ENCODE results near the gene ZCCHC7.
"Not testable (repeated sequence)": the region's sequence is repeated elsewhere in the genome, so short reads cannot be mapped to it uniquely, and the experiment has no call there.

Gene ZCCHC7

DNA sequence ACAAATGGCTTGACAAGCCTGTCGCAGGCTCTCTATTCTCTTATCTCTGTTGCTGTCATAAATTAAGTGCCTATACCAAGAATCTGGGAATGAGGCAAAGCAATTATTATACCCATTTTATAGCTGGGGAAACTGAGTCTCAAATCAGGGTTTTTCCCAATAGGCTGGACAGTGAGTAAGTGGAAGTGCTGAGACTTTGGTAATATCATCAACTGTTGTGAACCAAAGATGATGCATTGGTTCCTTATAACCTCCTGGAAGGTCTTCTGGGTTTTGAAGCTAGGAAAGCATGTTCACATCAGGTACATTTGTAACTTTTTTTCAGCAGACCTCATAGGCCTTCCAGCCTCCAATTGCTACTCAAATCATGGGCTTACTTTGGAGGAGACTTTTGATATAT, 25.6 kb upstream of the ZCCHC7 start:
- H3K4me1 ChIP-seq (ENCODE audit: control insufficient read depth, insufficient read depth, low read length, poor library complexity, severe bottlenecking) = no peaks in the 10 kb centered on the region
- H3K4me3 ChIP-seq (ENCODE audit: insufficient read depth, low read depth, low read length, poor library complexity, severe bottlenecking) = no peak overlapping the region
- H3K27ac ChIP-seq (ENCODE audit: insufficient read depth, low read length, poor library complexity, severe bottlenecking) = no peak overlapping the region
- no peaks in the 10 kb centered on the region for H3K36me3 ChIP-seq (ENCODE audit: control insufficient read depth, insufficient read depth, low read length)
- DNase-seq = no peak
- H3K27me3 ChIP-seq (replicated peaks; ENCODE audit: control insufficient read depth, insufficient read depth, low read length, poor library complexity, severe bottlenecking) = no peaks in the 10 kb centered on the region
- no peaks in the 10 kb centered on the region for H3K9me3 ChIP-seq (ENCODE audit: control insufficient read depth, low read length)

GRCh38 chr9:37096628-37097027, 23.7 kb upstream of the ZCCHC7 start:
- no peaks in the 10 kb centered on the region for H3K9me3 ChIP-seq (ENCODE audit: control insufficient read depth, low read length)
- H3K4me1 ChIP-seq (ENCODE audit: control insufficient read depth, insufficient read depth, low read length, poor library complexity, severe bottlenecking) = no peaks in the 10 kb centered on the region
- H3K4me3 ChIP-seq (ENCODE audit: insufficient read depth, low read depth, low read length, poor library complexity, severe bottlenecking) = no peak overlapping the region
- H3K27ac ChIP-seq (ENCODE audit: insufficient read depth, low read length, poor library complexity, severe bottlenecking) = no peak overlapping the region
- no peaks in the 10 kb centered on the region for H3K36me3 ChIP-seq (ENCODE audit: control insufficient read depth, insufficient read depth, low read length)
- H3K27me3 ChIP-seq (replicated peaks; ENCODE audit: control insufficient read depth, insufficient read depth, low read length, poor library complexity, severe bottlenecking) = no peaks in the 10 kb centered on the region
- no peak for DNase-seq

- Histone ChIP-seq H3K4me1 (ENCODE audit: control insufficient read depth, insufficient read depth, low read length, poor library complexity, severe bottlenecking) (no peaks in the 10 kb centered on the region), H3K9me3 (ENCODE audit: control insufficient read depth, low read length) (no peaks in the 10 kb centered on the region), H3K4me3 (ENCODE audit: insufficient read depth, low read depth, low read length, poor library complexity, severe bottlenecking) (no peak overlapping the region), H3K36me3 (ENCODE audit: control insufficient read depth, insufficient read depth, low read length) (no peaks in the 10 kb centered on the region), H3K27ac (ENCODE audit: insufficient read depth, low read length, poor library complexity, severe bottlenecking) (no peak overlapping the region), H3K27me3 (replicated peaks; ENCODE audit: control insufficient read depth, insufficient read depth, low read length, poor library complexity, severe bottlenecking) (no peaks in the 10 kb centered on the region)
- no peak for DNase-seq
Measured at GRCh38 chr9:37097294-37097693, 23.1 kb upstream of the ZCCHC7 start.

DNA sequence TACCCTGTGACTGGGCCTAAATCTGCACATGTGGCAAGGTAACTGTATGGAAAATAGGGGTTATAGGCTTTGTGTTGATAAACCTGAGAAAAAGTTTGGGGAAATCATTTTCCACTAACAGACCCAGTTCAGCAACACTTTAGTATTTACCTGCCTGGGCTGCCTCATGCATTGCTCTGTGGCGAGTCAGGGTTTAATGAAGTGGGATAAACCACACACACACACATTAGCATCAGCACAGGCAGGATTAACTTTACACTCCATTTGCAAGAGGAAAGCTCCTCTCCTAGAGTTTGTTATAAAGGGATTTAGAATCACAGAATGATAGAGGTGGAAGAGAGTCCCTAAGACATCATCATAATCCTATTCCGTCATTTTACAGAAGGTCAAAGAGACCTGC, 20.0 kb upstream of the ZCCHC7 start:
- H3K27ac ChIP-seq (ENCODE audit: insufficient read depth, low read length, poor library complexity, severe bottlenecking) = no peak overlapping the region
- no peaks in the 10 kb centered on the region for H3K9me3 ChIP-seq (ENCODE audit: control insufficient read depth, low read length)
- DNase-seq = no peak
- no peaks in the 10 kb centered on the region for H3K4me1 ChIP-seq (ENCODE audit: control insufficient read depth, insufficient read depth, low read length, poor library complexity, severe bottlenecking)
- H3K27me3 ChIP-seq (replicated peaks; ENCODE audit: control insufficient read depth, insufficient read depth, low read length, poor library complexity, severe bottlenecking) = no peaks in the 10 kb centered on the region
- no peak overlapping the region for H3K4me3 ChIP-seq (ENCODE audit: insufficient read depth, low read depth, low read length, poor library complexity, severe bottlenecking)
- H3K36me3 ChIP-seq (ENCODE audit: control insufficient read depth, insufficient read depth, low read length) = no peaks in the 10 kb centered on the region

- Histone ChIP-seq H3K27me3 (replicated peaks; ENCODE audit: control insufficient read depth, insufficient read depth, low read length, poor library complexity, severe bottlenecking) (no peaks in the 10 kb centered on the region), H3K4me3 (ENCODE audit: insufficient read depth, low read depth, low read length, poor library complexity, severe bottlenecking) (no peak overlapping the region), H3K27ac (ENCODE audit: insufficient read depth, low read length, poor library complexity, severe bottlenecking) (no peak overlapping the region), H3K9me3 (ENCODE audit: control insufficient read depth, low read length) (no peaks in the 10 kb centered on the region), H3K36me3 (ENCODE audit: control insufficient read depth, insufficient read depth, low read length) (no peaks in the 10 kb centered on the region), H3K4me1 (ENCODE audit: control insufficient read depth, insufficient read depth, low read length, poor library complexity, severe bottlenecking) (no peaks in the 10 kb centered on the region)
- no peak for DNase-seq
Measured at GRCh38 chr9:37100741-37101140, 19.6 kb upstream of the ZCCHC7 start.

DNA sequence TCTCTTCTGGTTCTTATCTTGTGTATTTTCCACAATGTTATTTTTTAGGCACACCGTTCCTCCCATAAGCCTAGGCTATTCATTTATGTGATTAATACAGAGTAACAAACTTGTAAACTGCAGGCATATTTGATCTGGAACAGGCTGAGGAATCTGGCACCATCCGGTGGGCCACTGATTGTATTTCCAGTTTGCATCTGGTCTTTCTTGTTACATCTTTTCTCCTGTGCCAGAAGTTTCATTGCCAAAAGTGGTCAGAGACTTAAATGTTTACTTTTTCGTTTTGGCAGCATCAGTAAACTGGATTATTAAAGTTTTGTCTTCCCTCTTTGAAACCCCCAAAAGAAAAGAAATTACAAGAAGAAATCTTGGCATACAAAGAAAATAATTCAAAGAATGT, 17.9 kb upstream of the ZCCHC7 start:
- no peak overlapping the region for H3K27ac ChIP-seq (ENCODE audit: insufficient read depth, low read length, poor library complexity, severe bottlenecking)
- H3K9me3 ChIP-seq (ENCODE audit: control insufficient read depth, low read length) = no peaks in the 10 kb centered on the region
- H3K36me3 ChIP-seq (ENCODE audit: control insufficient read depth, insufficient read depth, low read length) = no peaks in the 10 kb centered on the region
- H3K4me1 ChIP-seq (ENCODE audit: control insufficient read depth, insufficient read depth, low read length, poor library complexity, severe bottlenecking) = peaks cover 6% of the 10 kb centered on the region
- H3K4me3 ChIP-seq (ENCODE audit: insufficient read depth, low read depth, low read length, poor library complexity, severe bottlenecking) = no peak overlapping the region
- DNase-seq = no peak
- no peaks in the 10 kb centered on the region for H3K27me3 ChIP-seq (replicated peaks; ENCODE audit: control insufficient read depth, insufficient read depth, low read length, poor library complexity, severe bottlenecking)

DNA sequence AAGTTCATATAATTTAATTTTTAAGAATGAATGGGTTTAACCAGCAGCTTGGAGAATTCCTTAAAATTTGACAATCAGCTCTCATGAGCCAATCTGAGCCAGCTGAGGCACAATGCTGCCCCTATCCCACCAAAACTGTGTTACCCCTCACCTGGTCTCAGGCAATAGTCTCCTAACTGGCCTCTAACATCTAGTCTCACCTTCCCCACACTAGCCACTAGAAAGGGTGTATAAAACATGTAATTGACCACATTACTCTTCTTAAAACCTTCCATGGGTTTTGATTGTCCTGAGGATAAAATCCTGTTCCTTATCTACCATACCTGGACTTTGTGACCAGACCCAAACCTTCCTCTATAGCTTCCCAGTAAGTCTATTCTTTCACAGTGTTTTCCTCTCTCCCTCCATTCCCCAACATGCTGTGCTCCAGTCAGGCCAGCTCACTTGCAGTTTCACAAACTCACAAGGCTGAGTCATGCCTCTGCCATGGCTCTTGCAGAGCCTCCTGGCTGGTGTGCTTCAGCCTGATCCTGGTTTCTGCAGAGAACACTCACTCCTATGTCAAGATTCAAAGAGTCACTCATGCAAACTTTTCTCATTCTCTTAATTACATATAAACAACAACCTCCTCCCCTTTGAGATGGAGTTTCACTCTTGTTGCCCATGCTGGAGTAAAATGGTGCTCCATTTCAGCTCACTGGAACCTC, 16.0 kb upstream of the ZCCHC7 start:
- no peaks in the 10 kb centered on the region for H3K9me3 ChIP-seq (ENCODE audit: control insufficient read depth, low read length)
- H3K36me3 ChIP-seq (ENCODE audit: control insufficient read depth, insufficient read depth, low read length) = no peaks in the 10 kb centered on the region
- H3K4me3 ChIP-seq (ENCODE audit: insufficient read depth, low read depth, low read length, poor library complexity, severe bottlenecking) = no peak overlapping the region
- H3K27me3 ChIP-seq (replicated peaks; ENCODE audit: control insufficient read depth, insufficient read depth, low read length, poor library complexity, severe bottlenecking) = no peaks in the 10 kb centered on the region
- H3K27ac ChIP-seq (ENCODE audit: insufficient read depth, low read length, poor library complexity, severe bottlenecking) = no peak overlapping the region
- no peak for DNase-seq
- H3K4me1 ChIP-seq (ENCODE audit: control insufficient read depth, insufficient read depth, low read length, poor library complexity, severe bottlenecking) = peaks cover 7% of the 10 kb centered on the region

- no peak overlapping the region for H3K27ac ChIP-seq (ENCODE audit: insufficient read depth, low read length, poor library complexity, severe bottlenecking)
- no peak overlapping the region for H3K4me3 ChIP-seq (ENCODE audit: insufficient read depth, low read depth, low read length, poor library complexity, severe bottlenecking)
- peaks cover 7% of the 10 kb centered on the region for H3K4me1 ChIP-seq (ENCODE audit: control insufficient read depth, insufficient read depth, low read length, poor library complexity, severe bottlenecking)
- H3K36me3 ChIP-seq (ENCODE audit: control insufficient read depth, insufficient read depth, low read length) = no peaks in the 10 kb centered on the region
- no peaks in the 10 kb centered on the region for H3K9me3 ChIP-seq (ENCODE audit: control insufficient read depth, low read length)
- no peaks in the 10 kb centered on the region for H3K27me3 ChIP-seq (replicated peaks; ENCODE audit: control insufficient read depth, insufficient read depth, low read length, poor library complexity, severe bottlenecking)
- DNase-seq = no peak
Measured at GRCh38 chr9:37105234-37105633, 15.1 kb upstream of the ZCCHC7 start.

- no peak for DNase-seq
- H3K36me3 ChIP-seq (ENCODE audit: control insufficient read depth, insufficient read depth, low read length) = no peaks in the 10 kb centered on the region
- no peaks in the 10 kb centered on the region for H3K9me3 ChIP-seq (ENCODE audit: control insufficient read depth, low read length)
- no peaks in the 10 kb centered on the region for H3K27me3 ChIP-seq (replicated peaks; ENCODE audit: control insufficient read depth, insufficient read depth, low read length, poor library complexity, severe bottlenecking)
- H3K4me3 ChIP-seq (ENCODE audit: insufficient read depth, low read depth, low read length, poor library complexity, severe bottlenecking) = no peak overlapping the region
- H3K4me1 ChIP-seq (ENCODE audit: control insufficient read depth, insufficient read depth, low read length, poor library complexity, severe bottlenecking) = peaks cover 7% of the 10 kb centered on the region
- H3K27ac ChIP-seq (ENCODE audit: insufficient read depth, low read length, poor library complexity, severe bottlenecking) = no peak overlapping the region
Measured at GRCh38 chr9:37107701-37108100, 12.7 kb upstream of the ZCCHC7 start.

- H3K27ac ChIP-seq (ENCODE audit: insufficient read depth, low read length, poor library complexity, severe bottlenecking); H3K4me3 ChIP-seq (ENCODE audit: insufficient read depth, low read depth, low read length, poor library complexity, severe bottlenecking); H3K4me1 ChIP-seq (ENCODE audit: control insufficient read depth, insufficient read depth, low read length, poor library complexity, severe bottlenecking); H3K27me3 ChIP-seq (replicated peaks; ENCODE audit: control insufficient read depth, insufficient read depth, low read length, poor library complexity, severe bottlenecking); H3K9me3 ChIP-seq (ENCODE audit: control insufficient read depth, low read length); H3K36me3 ChIP-seq (ENCODE audit: control insufficient read depth, insufficient read depth, low read length); DNase-seq: not testable (repeated sequence)
Measured at GRCh38 chr9:37114442-37114841, 5.9 kb upstream of the ZCCHC7 start.

Measured in effector memory CD4-positive, alpha-beta T cell (primary cell).